A549 (cell line): ENCODE data around the gene RD3L. TPM values are rescaled to one million over a fixed set of nuclear protein-coding genes. Genes with fewer than 3 reads are reported as not detected.

Experiments used
- ATAC-seq, 2 experiments: fragments of 200-7000 bp in 1 of 2; fragments of >200 bp in 1 of 2; cut with Nextera tagmentation in 1 of 2; cut with Tn5 transposase in 1 of 2; 3 replicates each; pipeline versions ENCODE4 v1.8.0 to v1.9.1; 2018 to 2020; ENCODE audit warnings: mild to moderate bottlenecking in 1 of 2, moderate library complexity in 1 of 2
- CTCF ChIA-PET: fragments of 300-600 bp; sonication (Branson Sonifier 250); formaldehyde crosslinking; extraction: SDS; loops from one replicate; lab custom pipeline; 2021; ENCODE audit warnings: antibody characterized with exemption, inconsistent platforms; lab: Yijun Ruan, JAX
- POLR2A ChIA-PET: fragments of 350-600 bp; formaldehyde crosslinking; extraction: SDS; loops from one replicate; lab custom pipeline; 2021; ENCODE audit warnings: antibody characterized with exemption, inconsistent platforms; lab: Yijun Ruan, JAX
- DNase-seq, 2 experiments: peaks; one replicate each; pipeline versions ENCODE4 v3.0.0 to v3.0.0-alpha.2; 2011 to 2016; ENCODE audit warnings: low read depth in 1 of 2, low spot score in 1 of 2
- FAIRE-seq: peaks from 2 replicates; lab custom pipeline; 2011; peaks lifted over from hg19 to GRCh38; lab: Jason Lieb, UNC
- H3K27ac ChIP-seq, 2 experiments: fragments of >200 bp; sonication (Bioruptor Twin); formaldehyde crosslinking; 3 replicates each; pipeline ENCODE4 v1.5.1; 2016 to 2017
- H3K4me1 ChIP-seq: fragments of >200 bp; sonication (Bioruptor Twin); formaldehyde crosslinking; 3 replicates; pipeline ENCODE4 v1.6.1; 2016
- H3K4me2 ChIP-seq: fragments of >200 bp; sonication (Bioruptor Twin); formaldehyde crosslinking; 3 replicates; pipeline ENCODE4 v1.6.1; 2016
- H3K4me3 ChIP-seq: fragments of >200 bp; sonication (Bioruptor Twin); formaldehyde crosslinking; 3 replicates; pipeline ENCODE4 v1.5.1; 2016
- H3K9me3 ChIP-seq: fragments of >200 bp; sonication (Bioruptor Twin); formaldehyde crosslinking; 3 replicates; pipeline ENCODE4 v1.6.1; 2016
- BCL3 ChIP-seq: fragments of >200 bp; sonication (Bioruptor Twin); formaldehyde crosslinking; IDR thresholded peaks from 3 replicates; pipeline ENCODE4 v1.6.1; 2016
- BHLHE40 ChIP-seq: IDR thresholded peaks from 2 replicates; pipeline ENCODE4 v1.6.1; 2012; ENCODE audit warnings: low read depth, low read length, inconsistent platforms
- CEBPB ChIP-seq, 2 experiments: fragments of >200 bp in 1 of 2; sonication (Bioruptor Twin) in 1 of 2; formaldehyde crosslinking in 1 of 2; IDR thresholded peaks; 2 replicates each; pipeline ENCODE4 v1.6.1; 2012 to 2016
- CHD2 ChIP-seq: fragments of 150-350 bp; IDR thresholded peaks from 2 replicates; pipeline ENCODE4 v1.6.1; 2014; ENCODE audit warnings: low read length; ENCODE audit not compliant: partially characterized antibody
- CHD4 ChIP-seq: fragments of 200-600 bp; sonication (generic); IDR thresholded peaks from 2 replicates; pipeline ENCODE4 v1.6.1; 2016; ENCODE audit warnings: antibody characterized with exemption, mild to moderate bottlenecking, borderline replicate concordance
- E2F6 ChIP-seq: IDR thresholded peaks from 2 replicates; pipeline ENCODE4 v1.6.1; 2012; ENCODE audit warnings: low read depth, borderline replicate concordance
- EHF ChIP-seq: fragments of 250-450 bp; sonication (Bioruptor Pico); IDR thresholded peaks from 2 replicates; pipeline ENCODE4 v1.5.0; 2020; ENCODE audit warnings: mild to moderate bottlenecking
- EHMT2 ChIP-seq: fragments of 200-600 bp; sonication (generic); IDR thresholded peaks from 2 replicates; pipeline ENCODE4 v1.6.1; 2016; ENCODE audit warnings: antibody characterized with exemption, low read depth, mild to moderate bottlenecking, moderate library complexity
- EP300 ChIP-seq, 2 experiments: fragments of >200 bp; sonication (Bioruptor Twin); formaldehyde crosslinking; IDR thresholded peaks; 2 replicates in 1 of 2; 3 replicates in 1 of 2; pipeline ENCODE4 v1.6.1; 2016 to 2017
- FOXS1 ChIP-seq: fragments of 250-450 bp; sonication (Bioruptor Pico); IDR thresholded peaks from 2 replicates; pipeline ENCODE4 v1.5.0; 2020; ENCODE audit warnings: mild to moderate bottlenecking, moderate library complexity
- HDAC2 ChIP-seq: fragments of 200-600 bp; sonication (generic); IDR thresholded peaks from 2 replicates; pipeline ENCODE4 v1.6.1; 2016
- HES2 ChIP-seq: fragments of >200 bp; sonication (Bioruptor Twin); formaldehyde crosslinking; IDR thresholded peaks from 2 replicates; pipeline ENCODE4 v1.6.1; 2016
- HEYL ChIP-seq: fragments of 250-450 bp; sonication (Bioruptor Pico); IDR thresholded peaks from 2 replicates; pipeline ENCODE4 v1.8.0; 2021; ENCODE audit warnings: mild to moderate bottlenecking, moderate library complexity
- HMGXB4 ChIP-seq: fragments of 250-450 bp; sonication (Bioruptor Pico); IDR thresholded peaks from 2 replicates; pipeline ENCODE4 v1.5.0; 2021; ENCODE audit warnings: mild to moderate bottlenecking, moderate library complexity, borderline replicate concordance
- HOXA7 ChIP-seq: fragments of 250-450 bp; sonication (Bioruptor Pico); IDR thresholded peaks from 2 replicates; pipeline ENCODE4 v1.5.0; 2020; ENCODE audit warnings: mild to moderate bottlenecking, moderate library complexity
- KDM1A ChIP-seq: fragments of 200-600 bp; sonication (generic); IDR thresholded peaks from 2 replicates; pipeline ENCODE4 v1.6.1; 2016; ENCODE audit warnings: low read depth, mild to moderate bottlenecking
- MAFK ChIP-seq: fragments of 450-650 bp; IDR thresholded peaks from 2 replicates; pipeline ENCODE4 v1.6.1; 2014; ENCODE audit not compliant: partially characterized antibody
- RARB ChIP-seq: fragments of 250-450 bp; sonication (Bioruptor Pico); IDR thresholded peaks from 2 replicates; pipeline ENCODE4 v1.8.0; 2021; ENCODE audit warnings: mild to moderate bottlenecking, moderate library complexity
- RCOR1 ChIP-seq: fragments of 150-350 bp; IDR thresholded peaks from 2 replicates; pipeline ENCODE4 v1.6.1; 2014; ENCODE audit warnings: antibody characterized with exemption, low read length, low read depth
- RNF2 ChIP-seq: fragments of 200-600 bp; sonication (generic); IDR thresholded peaks from 2 replicates; pipeline ENCODE4 v1.6.1; 2016; ENCODE audit warnings: low read depth, mild to moderate bottlenecking, antibody characterized with exemption, moderate library complexity, borderline replicate concordance
- USF2 ChIP-seq: fragments of 450-650 bp; IDR thresholded peaks from 2 replicates; pipeline ENCODE4 v1.6.1; 2014; ENCODE audit warnings: antibody characterized with exemption
- ZFP36 ChIP-seq: fragments of 450-650 bp; IDR thresholded peaks from 2 replicates; pipeline ENCODE4 v1.6.1; 2014; ENCODE audit warnings: borderline replicate concordance; ENCODE audit not compliant: partially characterized antibody
- ZSCAN20 ChIP-seq: fragments of 250-450 bp; sonication (Bioruptor Pico); IDR thresholded peaks from 2 replicates; pipeline ENCODE4 v1.8.0; 2022; ENCODE audit warnings: mild to moderate bottlenecking, moderate library complexity
- WGBS: methylation state at CpG from one replicate; pipeline ENCODE4 v1.1.6; 2017; ENCODE audit errors: missing lambda C conversion rate; 5-methylcytosine and 5-hydroxymethylcytosine counted together
- polyA plus RNA-seq, 4 experiments: library from polyadenylated mRNA; depleted of rRNA in 3 of 4; stranded (reverse); fragments of >200 nt; fragmentation: RNase III in 1 of 4; extraction: RNeasy Plus Mini Kit Qiagen cat#74134 plus additional on column Dnase treatment in 1 of 4; gene quantifications; 2 replicates in 3 of 4; 3 replicates in 1 of 4; pipeline ENCODE4 v1.2.3, GENCODE V29; 2011 to 2017

Gene RD3L
- polyA plus RNA-seq, 2 of the 4 experiments (the other 2 are of a cell fraction), result not detected

- FAIRE-seq (no peak), DNase-seq (no peak), ATAC-seq (no peak)
- Histone ChIP-seq H3K4me1 (peaks cover 12% of the 10 kb centered on the region; the same call in 1 of the 3 replicates), H3K9me3 (no peaks in the 10 kb centered on the region), H3K4me3 (no peak overlapping the region), H3K4me2 (no peak overlapping the region), H3K27ac (no peak overlapping the region)
- ChIA-PET CTCF (no interaction called here), POLR2A (no interaction called here)
- TF ChIP-seq EHF (CRISPR knock-in tag), result no peak
- no peak for TF ChIP-seq EHMT2
- TF ChIP-seq FOXS1 (CRISPR knock-in tag), result no peak
- no peak for TF ChIP-seq USF2
- no peak for TF ChIP-seq RCOR1
- TF ChIP-seq EP300 (IDR thresholded peaks at IDR 0.05), result no peak
- TF ChIP-seq CEBPB (IDR thresholded peaks at IDR 0.05), result no peak
- no peak for TF ChIP-seq BHLHE40
- WGBS, result 86% methylated on average over 4 of the region's 7 CpGs
Measured at GRCh38 chr14:103894723-103895059, 47.6 kb downstream of the RD3L start.

GRCh38 chr14:103894034-103894722 lies 48.2 kb downstream of the RD3L start:
- no peaks in the 10 kb centered on the region for H3K9me3 ChIP-seq
- no peak for ATAC-seq
- H3K4me3 ChIP-seq, result no peak overlapping the region
- POLR2A ChIA-PET, result no interaction called here
- CTCF ChIA-PET, result no interaction called here
- H3K4me1 ChIP-seq, result peaks cover 12% of the 10 kb centered on the region; the same call in 1 of the 3 replicates
- TF ChIP-seq CEBPB (IDR thresholded peaks at IDR 0.05) (no peak), RARB (no peak), ZSCAN20 (CRISPR knock-in tag) (no peak), USF2 (no peak), E2F6 (no peak), BHLHE40 (no peak), HDAC2 (no peak)
- no peak overlapping the region for H3K4me2 ChIP-seq
- no peak for FAIRE-seq
- DNase-seq, result no peak
- 67% methylated on average over 16 of the region's 26 CpGs for WGBS
- H3K27ac ChIP-seq, result no peak overlapping the region

- no peak for ATAC-seq
- WGBS, result 77% methylated on average over 7 of the region's 8 CpGs
- CTCF ChIA-PET, result interaction anchor here (0.6 to 16.4 kb wide), 3 partner anchors 8 to 29 kb away, joined by 3 to 122 read pairs (median 4); no protein-coding TSS in a partner anchor
Measured at GRCh38 chr14:103892247-103892646, 50.1 kb downstream of the RD3L start.

GRCh38 chr14:103891667-103892215 lies 50.6 kb downstream of the RD3L start:
- DNase-seq (no peak), ATAC-seq (no peak), FAIRE-seq (no peak)
- WGBS, result 86% methylated on average over 15 of the region's 15 CpGs
- H3K27ac ChIP-seq, result no peak overlapping the region
- 0 out of 3 replicates have a peak, but pooled peaks cover 7% of the 10 kb centered on the region for H3K4me1 ChIP-seq
- POLR2A ChIA-PET, result no interaction called here
- H3K9me3 ChIP-seq, result no peaks in the 10 kb centered on the region
- CTCF ChIA-PET, result interaction anchor here (0.8 to 16.4 kb wide), 2 partner anchors 9 to 19 kb away, joined by 4 to 122 read pairs; no protein-coding TSS in a partner anchor
- no peak overlapping the region for H3K4me3 ChIP-seq
- H3K4me2 ChIP-seq, result no peak overlapping the region
- TF ChIP-seq CHD4 (no peak), BHLHE40 (no peak), BCL3 (no peak), ZFP36 (no peak), HES2 (no peak), MAFK (no peak), RNF2 (no peak), KDM1A (no peak), HOXA7 (CRISPR knock-in tag) (no peak), HMGXB4 (no peak), FOXS1 (CRISPR knock-in tag) (no peak), HEYL (CRISPR knock-in tag) (no peak), HDAC2 (no peak)

More at GRCh38 chr14:103892247-103892646, 50.1 kb downstream of the RD3L start:
- FAIRE-seq, result no peak
- Histone ChIP-seq H3K27ac (no peak overlapping the region), H3K4me2 (no peak overlapping the region), H3K4me3 (no peak overlapping the region), H3K4me1 (peaks cover 8% of the 10 kb centered on the region; the same call in 1 of the 3 replicates), H3K9me3 (no peaks in the 10 kb centered on the region)
- POLR2A ChIA-PET, result no interaction called here
- TF ChIP-seq CHD2, result no peak
- peak; percentile 62 for TF ChIP-seq ZFP36
- no peak for DNase-seq
